NCI-H345 (cell line): ENCODE results near the gene VSIG4.

Experiments
- DNase-seq: peaks from one replicate; lab custom pipeline; 2025; lab: John Stamatoyannopoulos, UW

The VSIG4 gene

GRCh38 chrX:66008328-66008970 lies 31.4 kb downstream of the VSIG4 start:
- DNase-seq, result no peak

- no peak for DNase-seq
These were observed 32.0 kb downstream of the VSIG4 start for GRCh38 chrX:66007851-66008250.

GRCh38 chrX:66005830-66006449 lies 33.9 kb downstream of the VSIG4 start:
- no peak for DNase-seq

- no peak for DNase-seq
These were observed 34.7 kb downstream of the VSIG4 start for GRCh38 chrX:66004928-66005829.

GRCh38 chrX:66002824-66003680 lies 36.8 kb downstream of the VSIG4 start:
- DNase-seq, result no peak

GRCh38 chrX:66001596-66001995 lies 38.3 kb downstream of the VSIG4 start:
- no peak for DNase-seq

GRCh38 chrX:66000628-66001272 lies 39.1 kb downstream of the VSIG4 start:
- DNase-seq, result no peak

- no peak for DNase-seq
These were observed 39.7 kb downstream of the VSIG4 start for GRCh38 chrX:66000178-66000577.

- no peak for DNase-seq
These were observed 40.2 kb downstream of the VSIG4 start for GRCh38 chrX:65999563-66000148.

GRCh38 chrX:65999029-65999562 lies 40.8 kb downstream of the VSIG4 start:
- DNase-seq, result no peak

- no peak for DNase-seq
These were observed 41.7 kb downstream of the VSIG4 start for GRCh38 chrX:65997978-65998717.

- no peak for DNase-seq
These were observed 45.1 kb downstream of the VSIG4 start for GRCh38 chrX:65994519-65995506.

- no peak for DNase-seq
These were observed 45.9 kb downstream of the VSIG4 start for GRCh38 chrX:65993915-65994460.

GRCh38 chrX:65993332-65993731 lies 46.5 kb downstream of the VSIG4 start:
- no peak for DNase-seq

GRCh38 chrX:65990702-65991101 lies 49.2 kb downstream of the VSIG4 start:
- no peak for DNase-seq

GRCh38 chrX:65987811-65988210 lies 52.1 kb downstream of the VSIG4 start:
- no peak for DNase-seq

- DNase-seq, result no peak
These were observed 53.8 kb downstream of the VSIG4 start for GRCh38 chrX:65985922-65986588.

GRCh38 chrX:65985211-65985610 lies 54.7 kb downstream of the VSIG4 start:
- DNase-seq, result no peak
